K562 (cell line): ENCODE data around the gene DOCK8. TPM values are rescaled to one million over a fixed set of nuclear protein-coding genes. Genes with fewer than 3 reads are reported as not detected.

Experiments
- BACH1 ChIP-seq: fragments of 200-800 bp; sonication (Bioruptor generic); IDR thresholded peaks from 2 replicates; pipeline ENCODE4 v1.6.1; 2016; ENCODE audit warnings: missing genetic modification characterization, missing compliant biosample characterization
- CBFA2T2 ChIP-seq: fragments of 450-650 bp; conservative IDR thresholded peaks from 2 replicates; pipeline ENCODE4 v1.6.1; 2017; ENCODE audit warnings: mild to moderate bottlenecking
- CHD4 ChIP-seq: fragments of 200-600 bp; sonication (generic); IDR thresholded peaks from 3 replicates; pipeline ENCODE4 v1.6.1; 2012; ENCODE audit warnings: low read depth, mild to moderate bottlenecking, mixed read lengths, low read length, inconsistent platforms; ENCODE audit not compliant: insufficient read depth, insufficient replicate concordance, poor library complexity, severe bottlenecking
- EP300 ChIP-seq: IDR thresholded peaks from 2 replicates; pipeline ENCODE4 v1.6.1; 2012; ENCODE audit warnings: low read length, improper control_type of control experiment
- RBFOX2 ChIP-seq: fragments of 200-400 bp; formaldehyde crosslinking; IDR thresholded peaks from 2 replicates; pipeline ENCODE4 v1.6.1; 2017; ENCODE audit warnings: low read depth, mild to moderate bottlenecking, low read length, moderate library complexity
- RBM14 ChIP-seq: fragments of 200-400 bp; formaldehyde crosslinking; IDR thresholded peaks from 2 replicates; pipeline ENCODE4 v1.6.1; 2018; ENCODE audit warnings: low read depth, mild to moderate bottlenecking, low read length, moderate library complexity, borderline replicate concordance; ENCODE audit not compliant: insufficient read depth
- SP2 ChIP-seq: IDR thresholded peaks from 2 replicates; pipeline ENCODE4 v1.6.1; 2011; ENCODE audit warnings: mild to moderate bottlenecking, low read depth, low read length, moderate library complexity; ENCODE audit not compliant: poor library complexity, severe bottlenecking; ENCODE audit errors: extremely low read depth
- SREBF2 ChIP-seq: sonication (generic); formaldehyde crosslinking; IDR thresholded peaks from 2 replicates; pipeline ENCODE4 v1.4.0; 2020; ENCODE audit warnings: mild to moderate bottlenecking, missing genetic modification reagents
- ZNF311 ChIP-seq: fragments of 250-450 bp; sonication (Bioruptor Pico); IDR thresholded peaks from 2 replicates; pipeline ENCODE4 v1.4.0; 2020; ENCODE audit warnings: mild to moderate bottlenecking, moderate library complexity
- polyA plus RNA-seq, 8 experiments: library from polyadenylated mRNA; depleted of rRNA in 4 of 8; stranded (reverse) in 5 of 8; unstranded in 3 of 8; fragments of >200 nt; fragmentation: Nextera tagmentation in 2 of 8; fragmentation: Illumina TruSeq in 1 of 8; extraction: Ambion mirVana in 2 of 8; extraction: Trizol in 1 of 8; gene quantifications; 2 replicates each; pipeline versions ENCODE4 v1.2.1 to v1.2.3, GENCODE V29; 2011 to 2014; ENCODE audit warnings: inconsistent platforms in 1 of 8, missing spikeins in 1 of 8
- total RNA-seq, 7 experiments: library from RNA; depleted of rRNA in 6 of 7; stranded (reverse); fragments of >200 nt in 6 of 7; fragmentation: Illumina TruSeq in 2 of 7; extraction: Trizol in 2 of 7; gene quantifications; 2 replicates each; pipeline versions ENCODE4 v1.2.1 to v1.2.3, GENCODE V29; 2011 to 2021; ENCODE audit warnings: low replicate concordance in 1 of 7
- TF ChIP-seq, protein P1 (sequence below): fragments of 200-600 bp; sonication (generic); IDR thresholded peaks from one replicate; pipeline ENCODE4 v1.6.1; 2012; ENCODE audit warnings: mild to moderate bottlenecking, low read depth, low read length, inconsistent platforms
- TF ChIP-seq, protein P2 (sequence below): fragments of 450-650 bp; formaldehyde crosslinking; IDR thresholded peaks from 2 replicates; pipeline ENCODE4 v1.4.0; 2020; ENCODE audit warnings: mild to moderate bottlenecking, mixed read lengths

The DOCK8 gene
- total and polyA plus RNA-seq, 9 of the 15 experiments (the other 6 are each of a cell fraction or from before 2014, with no cell fraction given), result 14.4 to 53.8 (median 25.1) TPM

DNA sequence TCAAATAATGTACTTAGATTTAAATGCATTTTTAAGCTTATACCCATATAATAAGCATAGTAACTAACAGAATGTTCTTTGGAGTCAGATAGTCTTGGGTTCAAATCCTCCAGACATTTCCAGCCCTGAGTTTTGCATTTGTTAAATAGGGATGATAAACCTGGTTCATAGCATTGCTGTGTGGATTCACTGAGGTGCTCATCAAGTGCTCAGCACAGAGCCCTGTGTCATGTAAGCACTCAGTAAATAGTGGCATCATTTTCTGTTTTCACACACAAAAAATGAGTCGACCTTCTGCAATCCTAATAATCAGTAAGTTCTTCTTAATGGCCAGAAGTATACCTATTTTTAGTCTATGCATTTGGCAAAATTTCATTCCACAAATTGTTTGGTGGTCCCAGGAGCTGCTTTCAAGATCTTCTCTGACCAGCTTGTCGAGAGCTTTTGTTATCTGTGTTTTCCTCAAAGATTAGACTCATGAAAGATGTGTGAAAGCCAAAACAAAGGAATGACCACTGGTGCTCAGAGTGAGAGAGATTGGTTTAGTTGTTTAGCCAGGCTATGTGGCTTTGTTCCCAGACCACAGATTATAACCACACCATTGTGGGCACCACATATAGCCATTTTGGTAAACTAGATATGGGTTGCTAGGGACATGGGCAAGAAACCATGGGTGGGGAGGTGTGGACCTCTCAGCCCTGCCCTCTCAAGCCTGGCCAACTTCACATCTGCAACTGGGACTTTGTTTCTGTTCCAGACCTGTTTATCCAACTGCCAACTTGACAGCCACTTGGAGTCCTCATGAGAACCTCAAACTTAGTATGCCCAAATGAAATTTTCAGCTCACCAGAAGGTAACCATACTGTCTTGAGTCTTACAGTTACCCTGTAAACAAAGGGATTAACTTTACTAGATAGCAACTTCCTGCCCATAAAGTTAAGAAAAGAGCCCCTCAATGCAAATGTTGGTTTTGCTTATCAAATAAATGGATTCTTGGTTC, 45.0 kb downstream of the DOCK8 start (continued):
- TF ChIP-seq, protein P1, sequence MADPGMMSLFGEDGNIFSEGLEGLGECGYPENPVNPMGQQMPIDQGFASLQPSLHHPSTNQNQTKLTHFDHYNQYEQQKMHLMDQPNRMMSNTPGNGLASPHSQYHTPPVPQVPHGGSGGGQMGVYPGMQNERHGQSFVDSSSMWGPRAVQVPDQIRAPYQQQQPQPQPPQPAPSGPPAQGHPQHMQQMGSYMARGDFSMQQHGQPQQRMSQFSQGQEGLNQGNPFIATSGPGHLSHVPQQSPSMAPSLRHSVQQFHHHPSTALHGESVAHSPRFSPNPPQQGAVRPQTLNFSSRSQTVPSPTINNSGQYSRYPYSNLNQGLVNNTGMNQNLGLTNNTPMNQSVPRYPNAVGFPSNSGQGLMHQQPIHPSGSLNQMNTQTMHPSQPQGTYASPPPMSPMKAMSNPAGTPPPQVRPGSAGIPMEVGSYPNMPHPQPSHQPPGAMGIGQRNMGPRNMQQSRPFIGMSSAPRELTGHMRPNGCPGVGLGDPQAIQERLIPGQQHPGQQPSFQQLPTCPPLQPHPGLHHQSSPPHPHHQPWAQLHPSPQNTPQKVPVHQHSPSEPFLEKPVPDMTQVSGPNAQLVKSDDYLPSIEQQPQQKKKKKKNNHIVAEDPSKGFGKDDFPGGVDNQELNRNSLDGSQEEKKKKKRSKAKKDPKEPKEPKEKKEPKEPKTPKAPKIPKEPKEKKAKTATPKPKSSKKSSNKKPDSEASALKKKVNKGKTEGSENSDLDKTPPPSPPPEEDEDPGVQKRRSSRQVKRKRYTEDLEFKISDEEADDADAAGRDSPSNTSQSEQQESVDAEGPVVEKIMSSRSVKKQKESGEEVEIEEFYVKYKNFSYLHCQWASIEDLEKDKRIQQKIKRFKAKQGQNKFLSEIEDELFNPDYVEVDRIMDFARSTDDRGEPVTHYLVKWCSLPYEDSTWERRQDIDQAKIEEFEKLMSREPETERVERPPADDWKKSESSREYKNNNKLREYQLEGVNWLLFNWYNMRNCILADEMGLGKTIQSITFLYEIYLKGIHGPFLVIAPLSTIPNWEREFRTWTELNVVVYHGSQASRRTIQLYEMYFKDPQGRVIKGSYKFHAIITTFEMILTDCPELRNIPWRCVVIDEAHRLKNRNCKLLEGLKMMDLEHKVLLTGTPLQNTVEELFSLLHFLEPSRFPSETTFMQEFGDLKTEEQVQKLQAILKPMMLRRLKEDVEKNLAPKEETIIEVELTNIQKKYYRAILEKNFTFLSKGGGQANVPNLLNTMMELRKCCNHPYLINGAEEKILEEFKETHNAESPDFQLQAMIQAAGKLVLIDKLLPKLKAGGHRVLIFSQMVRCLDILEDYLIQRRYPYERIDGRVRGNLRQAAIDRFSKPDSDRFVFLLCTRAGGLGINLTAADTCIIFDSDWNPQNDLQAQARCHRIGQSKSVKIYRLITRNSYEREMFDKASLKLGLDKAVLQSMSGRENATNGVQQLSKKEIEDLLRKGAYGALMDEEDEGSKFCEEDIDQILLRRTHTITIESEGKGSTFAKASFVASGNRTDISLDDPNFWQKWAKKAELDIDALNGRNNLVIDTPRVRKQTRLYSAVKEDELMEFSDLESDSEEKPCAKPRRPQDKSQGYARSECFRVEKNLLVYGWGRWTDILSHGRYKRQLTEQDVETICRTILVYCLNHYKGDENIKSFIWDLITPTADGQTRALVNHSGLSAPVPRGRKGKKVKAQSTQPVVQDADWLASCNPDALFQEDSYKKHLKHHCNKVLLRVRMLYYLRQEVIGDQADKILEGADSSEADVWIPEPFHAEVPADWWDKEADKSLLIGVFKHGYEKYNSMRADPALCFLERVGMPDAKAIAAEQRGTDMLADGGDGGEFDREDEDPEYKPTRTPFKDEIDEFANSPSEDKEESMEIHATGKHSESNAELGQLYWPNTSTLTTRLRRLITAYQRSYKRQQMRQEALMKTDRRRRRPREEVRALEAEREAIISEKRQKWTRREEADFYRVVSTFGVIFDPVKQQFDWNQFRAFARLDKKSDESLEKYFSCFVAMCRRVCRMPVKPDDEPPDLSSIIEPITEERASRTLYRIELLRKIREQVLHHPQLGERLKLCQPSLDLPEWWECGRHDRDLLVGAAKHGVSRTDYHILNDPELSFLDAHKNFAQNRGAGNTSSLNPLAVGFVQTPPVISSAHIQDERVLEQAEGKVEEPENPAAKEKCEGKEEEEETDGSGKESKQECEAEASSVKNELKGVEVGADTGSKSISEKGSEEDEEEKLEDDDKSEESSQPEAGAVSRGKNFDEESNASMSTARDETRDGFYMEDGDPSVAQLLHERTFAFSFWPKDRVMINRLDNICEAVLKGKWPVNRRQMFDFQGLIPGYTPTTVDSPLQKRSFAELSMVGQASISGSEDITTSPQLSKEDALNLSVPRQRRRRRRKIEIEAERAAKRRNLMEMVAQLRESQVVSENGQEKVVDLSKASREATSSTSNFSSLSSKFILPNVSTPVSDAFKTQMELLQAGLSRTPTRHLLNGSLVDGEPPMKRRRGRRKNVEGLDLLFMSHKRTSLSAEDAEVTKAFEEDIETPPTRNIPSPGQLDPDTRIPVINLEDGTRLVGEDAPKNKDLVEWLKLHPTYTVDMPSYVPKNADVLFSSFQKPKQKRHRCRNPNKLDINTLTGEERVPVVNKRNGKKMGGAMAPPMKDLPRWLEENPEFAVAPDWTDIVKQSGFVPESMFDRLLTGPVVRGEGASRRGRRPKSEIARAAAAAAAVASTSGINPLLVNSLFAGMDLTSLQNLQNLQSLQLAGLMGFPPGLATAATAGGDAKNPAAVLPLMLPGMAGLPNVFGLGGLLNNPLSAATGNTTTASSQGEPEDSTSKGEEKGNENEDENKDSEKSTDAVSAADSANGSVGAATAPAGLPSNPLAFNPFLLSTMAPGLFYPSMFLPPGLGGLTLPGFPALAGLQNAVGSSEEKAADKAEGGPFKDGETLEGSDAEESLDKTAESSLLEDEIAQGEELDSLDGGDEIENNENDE, result no peak
- TF ChIP-seq CBFA2T2 (peak; percentile 48; the same call in 1 of the 2 replicates), RBFOX2 (no peak), BACH1 (tag) (no peak), CHD4 (no peak), RBM14 (no peak), SREBF2 (no peak), SP2 (no peak), EP300 (peak; percentile 51), ZNF311 (CRISPR knock-in tag) (no peak)
- TF ChIP-seq, protein P2, sequence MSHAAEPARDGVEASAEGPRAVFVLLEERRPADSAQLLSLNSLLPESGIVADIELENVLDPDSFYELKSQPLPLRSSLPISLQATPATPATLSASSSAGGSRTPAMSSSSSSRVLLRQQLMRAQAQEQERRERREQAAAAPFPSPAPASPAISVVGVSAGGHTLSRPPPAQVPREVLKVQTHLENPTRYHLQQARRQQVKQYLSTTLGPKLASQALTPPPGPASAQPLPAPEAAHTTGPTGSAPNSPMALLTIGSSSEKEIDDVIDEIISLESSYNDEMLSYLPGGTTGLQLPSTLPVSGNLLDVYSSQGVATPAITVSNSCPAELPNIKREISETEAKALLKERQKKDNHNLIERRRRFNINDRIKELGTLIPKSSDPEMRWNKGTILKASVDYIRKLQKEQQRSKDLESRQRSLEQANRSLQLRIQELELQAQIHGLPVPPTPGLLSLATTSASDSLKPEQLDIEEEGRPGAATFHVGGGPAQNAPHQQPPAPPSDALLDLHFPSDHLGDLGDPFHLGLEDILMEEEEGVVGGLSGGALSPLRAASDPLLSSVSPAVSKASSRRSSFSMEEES (CRISPR knock-in tag), result no peak
